SIG-M5 (cell line): ENCODE measurements around the gene BTN3A1.

ENCODE experiments used
- DNase-seq: peaks from one replicate; lab custom pipeline; 2025; lab: John Stamatoyannopoulos, UW

BTN3A1 gene

DNA sequence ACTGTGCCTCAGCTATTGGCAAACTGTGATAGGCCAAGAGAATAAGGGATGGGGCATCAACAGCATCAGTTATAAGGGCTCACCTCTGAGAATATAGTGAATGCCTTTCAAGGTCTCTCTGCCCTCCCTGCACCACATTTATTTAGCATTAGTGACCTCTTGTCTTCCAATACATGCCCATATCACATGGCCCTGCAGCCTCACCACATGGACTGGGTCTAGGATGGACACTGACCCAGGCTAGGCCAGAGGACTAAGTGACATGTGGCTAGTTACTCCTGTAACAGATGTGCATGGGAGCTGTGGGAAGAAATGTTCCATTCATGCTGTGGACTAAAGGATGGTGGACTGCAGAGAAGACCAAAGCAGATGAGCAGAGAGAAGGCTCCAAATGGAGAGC, 22.3 kb upstream of the BTN3A1 start:
- DNase-seq = no peak

DNA sequence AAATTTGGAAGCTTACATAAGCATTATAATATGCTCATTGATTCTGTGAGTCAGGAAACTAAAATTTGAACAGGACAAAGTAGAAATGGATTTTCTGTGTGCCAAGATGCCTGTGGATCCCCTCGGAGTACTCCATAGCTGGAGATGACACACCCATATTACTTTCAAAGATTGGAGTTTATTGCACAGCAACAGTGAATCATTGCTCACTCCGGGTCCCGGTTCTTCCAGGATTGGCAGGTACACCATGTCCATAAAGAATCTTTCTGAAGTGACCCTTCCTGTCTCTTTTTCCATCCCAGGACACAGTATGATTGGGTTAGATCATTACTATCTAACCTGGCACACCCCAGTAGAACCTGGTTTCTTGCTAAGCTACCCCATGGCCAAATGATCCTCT, 21.8 kb upstream of the BTN3A1 start:
- no peak for DNase-seq

DNA sequence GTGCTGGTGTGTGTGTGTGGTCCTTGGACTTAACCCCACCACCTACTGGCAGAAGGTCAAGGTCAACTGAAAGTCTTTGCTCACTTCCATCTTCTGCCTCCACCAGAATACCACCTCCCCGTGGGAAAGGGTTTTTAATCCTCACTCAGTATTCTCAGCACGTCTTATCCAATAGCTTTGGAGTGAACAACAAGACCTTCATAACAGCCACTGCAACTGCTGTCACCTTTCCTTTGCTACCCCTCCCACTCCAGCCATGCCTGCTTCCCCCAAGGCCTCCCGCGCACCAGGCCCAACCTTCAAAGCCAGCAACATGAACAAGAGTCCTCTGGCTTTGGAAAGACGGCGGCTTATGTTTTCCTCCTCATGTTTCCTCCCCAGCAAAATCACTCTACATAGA, 20.0 kb upstream of the BTN3A1 start:
- DNase-seq = no peak

DNA sequence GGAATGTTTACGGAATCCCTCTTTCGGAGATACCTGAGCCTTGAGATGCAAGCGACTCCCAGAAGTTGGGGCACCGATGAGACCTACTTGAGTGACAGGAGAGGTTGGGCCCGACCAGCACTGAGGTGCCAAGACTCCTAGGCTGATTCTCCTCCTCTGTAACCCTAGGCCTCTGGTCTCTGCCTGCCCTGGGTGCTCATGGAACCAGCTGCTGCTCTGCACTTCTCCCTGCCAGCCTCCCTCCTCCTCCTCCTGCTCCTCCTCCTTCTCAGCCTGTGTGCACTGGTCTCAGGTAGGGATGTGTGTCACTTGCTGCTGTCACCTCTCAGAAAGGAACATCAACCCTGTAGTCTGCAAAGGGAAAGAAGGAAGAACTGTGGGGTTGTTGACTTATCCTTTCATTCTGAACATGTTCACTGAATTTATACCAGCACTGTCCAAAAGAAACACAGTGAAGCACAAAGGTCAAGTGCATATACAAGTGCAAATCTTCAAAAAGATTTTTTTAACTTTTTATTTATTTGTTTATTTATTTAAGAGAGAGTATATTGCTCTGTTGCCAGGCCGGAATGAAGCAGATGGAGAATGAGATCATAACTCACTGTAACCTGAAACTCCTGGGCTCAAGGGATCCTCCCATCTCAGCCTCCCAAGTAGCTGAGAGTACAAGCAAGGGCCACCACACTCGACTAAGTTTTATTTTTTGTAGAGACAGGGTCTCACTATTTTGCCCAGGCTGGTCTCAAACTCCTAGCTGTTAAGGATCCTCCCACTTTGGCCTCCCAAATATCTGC, 18.3 kb upstream of the BTN3A1 start:
- DNase-seq = no peak

GRCh38 chr6:26385734-26386125, 16.3 kb upstream of the BTN3A1 start:
- DNase-seq = no peak

- DNase-seq = no peak
Measured at GRCh38 chr6:26387565-26387964, 14.5 kb upstream of the BTN3A1 start.

DNA sequence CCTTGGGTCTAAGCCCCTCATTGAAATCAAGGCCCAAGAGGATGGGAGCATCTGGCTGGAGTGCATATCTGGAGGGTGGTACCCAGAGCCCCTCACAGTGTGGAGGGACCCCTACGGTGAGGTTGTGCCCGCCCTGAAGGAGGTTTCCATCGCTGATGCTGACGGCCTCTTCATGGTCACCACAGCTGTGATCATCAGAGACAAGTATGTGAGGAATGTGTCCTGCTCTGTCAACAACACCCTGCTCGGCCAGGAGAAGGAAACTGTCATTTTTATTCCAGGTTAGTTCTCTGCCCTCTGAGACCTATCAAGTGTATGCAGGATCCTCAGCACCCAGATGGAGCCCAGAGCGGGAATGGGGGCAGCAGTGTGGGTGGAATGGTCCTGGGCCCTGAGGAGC, 14.1 kb upstream of the BTN3A1 start:
- DNase-seq = no peak

DNA sequence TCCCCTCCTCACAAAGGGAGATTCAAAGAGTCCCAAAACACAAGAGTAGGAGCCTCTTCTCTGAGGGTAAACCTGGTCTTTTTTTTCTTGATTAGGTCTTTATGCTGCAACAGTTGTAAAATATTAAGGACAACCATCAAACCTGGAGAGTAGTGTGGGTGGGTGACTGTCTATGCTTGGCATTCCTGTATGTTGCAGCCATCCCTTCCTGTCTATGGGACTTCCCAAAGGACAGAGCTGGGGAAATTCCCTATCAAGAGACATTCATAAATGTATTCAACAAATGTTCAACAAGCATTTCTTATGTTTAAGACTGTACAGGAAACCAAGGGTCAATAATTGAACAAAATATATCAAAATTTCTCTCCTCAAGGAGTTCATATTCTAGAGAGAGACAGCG, 13.6 kb upstream of the BTN3A1 start:
- DNase-seq = no peak

DNA sequence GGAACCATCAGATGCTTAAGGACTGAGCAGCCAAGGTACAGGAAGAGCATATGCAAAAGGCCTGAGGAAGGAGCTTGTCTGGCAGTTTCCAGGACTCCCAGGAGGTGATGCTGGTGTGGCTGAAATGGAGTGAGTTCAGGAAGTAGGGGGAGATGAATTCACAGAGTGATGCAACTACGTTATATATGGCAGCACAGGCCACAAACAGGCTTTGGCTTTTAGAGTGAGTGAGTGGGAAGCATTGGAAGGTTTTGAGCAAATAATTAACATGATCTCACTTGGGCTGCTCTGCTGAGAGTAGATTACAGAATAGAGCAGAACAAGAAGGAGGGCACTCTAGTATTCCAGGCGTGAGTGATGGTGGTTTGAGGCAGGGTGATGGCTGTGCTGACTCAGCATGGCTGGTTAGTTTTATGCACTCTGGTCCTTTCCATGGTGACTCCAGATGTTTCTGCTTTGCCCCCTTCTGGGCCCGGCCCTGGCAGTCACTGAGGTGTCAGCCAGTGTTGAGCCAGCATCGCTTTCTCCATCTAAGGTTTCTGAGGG, 12.7 kb upstream of the BTN3A1 start:
- DNase-seq = peak; percentile 60

- no peak for DNase-seq
Measured at GRCh38 chr6:26390531-26390930, 11.5 kb upstream of the BTN3A1 start.

DNA sequence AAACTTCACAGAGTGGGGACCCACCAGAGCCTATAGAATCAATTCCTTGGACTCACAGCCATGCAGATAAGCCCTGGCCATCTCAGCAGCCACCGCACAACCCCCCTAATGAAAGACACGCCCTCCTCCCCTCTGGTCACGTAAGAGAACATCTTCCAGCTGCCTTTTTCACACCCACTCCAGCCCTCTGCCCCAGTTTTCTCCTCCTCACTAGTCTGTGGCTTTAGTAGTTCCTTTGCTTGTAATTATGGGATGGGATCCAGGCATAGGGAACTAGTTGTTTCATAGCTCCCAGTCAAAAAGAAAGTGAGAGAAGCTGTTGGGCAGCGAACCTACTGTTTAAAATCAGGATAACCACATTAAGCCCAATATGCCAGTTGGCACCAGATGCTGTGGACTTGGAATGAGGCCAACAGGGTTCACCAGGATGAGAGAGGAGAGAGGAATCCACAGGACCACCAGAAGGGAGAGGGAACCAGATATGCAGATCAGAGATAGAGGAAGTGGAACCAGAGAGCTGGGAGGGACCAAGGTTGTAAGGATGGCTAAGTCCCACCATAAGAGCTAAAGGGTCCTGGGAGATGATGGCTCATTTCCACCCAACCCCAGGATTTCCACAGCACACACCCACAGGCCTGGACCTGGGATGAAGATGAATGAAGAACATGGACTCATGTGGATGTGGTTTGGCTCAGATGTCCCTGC, 9.0 kb upstream of the BTN3A1 start:
- DNase-seq = no peak

DNA sequence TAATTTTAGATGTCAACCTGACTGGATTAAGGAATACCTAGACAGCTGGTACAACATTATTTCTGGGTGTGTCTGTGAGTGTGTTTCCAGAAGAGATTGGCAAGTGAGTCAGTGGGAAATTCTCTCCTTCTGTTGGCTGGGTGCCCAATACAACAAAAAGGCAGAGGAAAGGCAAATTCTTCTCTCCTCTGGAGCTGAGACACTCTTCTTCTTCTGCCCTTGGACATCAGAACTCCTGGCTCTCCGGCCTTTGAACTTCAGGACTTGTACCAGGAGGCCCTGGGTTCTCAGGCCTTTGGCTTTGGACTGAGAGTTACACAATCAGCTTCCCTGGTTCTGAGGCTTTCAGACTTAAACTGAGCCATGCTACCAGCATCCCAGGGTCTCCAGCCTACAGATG, 7.8 kb upstream of the BTN3A1 start:
- no peak for DNase-seq

DNA sequence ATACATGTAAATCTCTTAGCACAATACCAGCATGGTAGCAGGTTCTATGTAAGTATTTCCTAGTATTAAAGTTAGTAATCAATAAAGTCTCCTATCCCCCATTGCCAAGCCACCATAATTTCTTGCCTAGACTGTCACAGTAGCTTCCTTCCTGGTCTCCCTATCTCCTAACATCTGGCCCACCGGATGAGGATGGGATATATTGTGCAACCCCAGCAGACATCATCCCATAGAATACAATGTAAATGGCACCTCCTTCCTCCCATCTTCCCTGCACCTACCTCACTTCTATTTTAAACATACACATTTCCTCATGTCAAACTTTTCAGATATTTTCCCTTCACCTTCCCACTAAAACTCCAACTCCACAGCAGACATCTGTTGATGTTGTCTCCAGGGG, 3.5 kb upstream of the BTN3A1 start:
- no peak for DNase-seq

- no peak for DNase-seq
Measured at GRCh38 chr6:26400626-26401025, 1.4 kb upstream of the BTN3A1 start.

GRCh38 chr6:26401389-26401986, 587 bp upstream of the BTN3A1 start:
- no peak for DNase-seq

DNA sequence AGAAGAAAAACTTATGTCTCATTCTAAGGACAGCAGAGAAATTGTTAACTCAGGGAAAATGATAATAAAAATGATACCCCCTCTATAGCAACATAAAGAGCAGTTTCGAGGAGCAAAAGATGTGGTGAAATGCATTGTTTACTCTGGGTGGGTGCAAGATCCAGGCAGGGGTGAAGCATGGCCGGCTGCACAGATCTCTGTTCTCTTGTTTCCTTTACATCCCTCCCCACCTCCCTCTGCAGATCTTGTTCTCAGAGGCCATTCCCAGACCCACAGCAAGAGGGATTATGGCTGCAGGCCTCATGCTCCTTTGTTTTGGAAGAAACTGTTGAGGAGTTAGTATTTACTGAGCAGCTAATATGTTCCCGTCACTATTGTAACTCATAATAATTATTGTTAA, 1.8 kb downstream of the BTN3A1 start:
- no peak for DNase-seq

DNA sequence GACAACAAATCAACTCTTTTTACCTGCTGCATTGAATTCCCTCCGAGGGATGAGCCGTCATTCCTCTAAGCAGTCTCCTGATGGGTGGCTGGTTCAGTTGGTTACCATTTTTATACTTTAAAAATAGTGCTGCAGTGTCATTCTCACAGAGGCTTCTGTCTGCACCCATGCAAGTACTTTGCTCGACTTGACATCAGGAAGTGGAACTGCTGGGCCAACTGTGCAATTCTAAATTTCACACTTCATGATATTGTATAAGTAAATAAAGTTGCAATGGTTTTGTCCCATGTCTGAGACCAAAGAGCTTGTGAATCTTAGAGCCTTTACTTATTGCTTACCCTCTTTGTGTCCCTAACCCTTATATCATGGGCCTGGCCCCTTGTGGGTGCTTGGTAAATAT, 2.5 kb downstream of the BTN3A1 start:
- no peak for DNase-seq

DNA sequence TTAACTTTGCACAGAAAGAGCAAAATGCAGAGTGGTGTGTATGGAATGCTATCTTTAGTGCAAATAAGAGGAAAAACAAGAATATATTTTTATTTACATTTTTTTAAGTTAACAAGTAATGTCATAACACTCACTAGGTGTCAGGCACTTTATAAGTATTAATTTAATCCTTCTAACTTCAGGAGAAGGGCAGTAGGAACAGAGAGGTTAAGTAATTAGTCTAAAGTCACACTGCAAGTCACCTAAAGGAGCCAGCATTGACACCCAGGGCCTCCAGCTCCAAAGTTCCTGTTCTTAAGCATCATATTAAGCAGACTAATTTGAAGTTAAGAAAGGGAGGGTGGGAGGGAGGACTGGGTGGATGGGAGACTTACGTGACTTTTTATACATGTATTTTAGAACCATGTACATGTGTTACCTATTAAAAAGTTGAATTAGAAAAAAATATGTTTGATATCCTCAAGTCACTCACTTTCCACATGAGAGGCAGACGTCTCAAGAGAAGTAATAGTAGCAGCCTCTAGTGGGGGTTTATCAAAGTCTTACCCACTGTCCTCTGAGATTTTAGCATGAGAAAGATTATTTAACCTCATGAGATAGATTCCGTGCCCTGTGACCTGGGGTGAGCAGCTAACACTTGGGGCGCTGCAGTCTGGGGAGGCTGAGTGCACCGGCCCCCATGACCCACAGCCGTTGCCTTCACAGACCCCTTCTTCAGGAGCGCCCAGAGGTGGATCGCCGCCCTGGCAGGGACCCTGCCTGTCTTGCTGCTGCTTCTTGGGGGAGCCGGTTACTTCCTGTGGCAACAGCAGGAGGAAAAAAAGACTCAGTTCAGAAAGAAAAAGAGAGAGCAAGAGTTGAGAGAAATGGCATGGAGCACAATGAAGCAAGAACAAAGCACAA, 7.0 kb downstream of the BTN3A1 start:
- DNase-seq = no peak

- DNase-seq = no peak
Measured at GRCh38 chr6:26411751-26412150, 9.7 kb downstream of the BTN3A1 start.

DNA sequence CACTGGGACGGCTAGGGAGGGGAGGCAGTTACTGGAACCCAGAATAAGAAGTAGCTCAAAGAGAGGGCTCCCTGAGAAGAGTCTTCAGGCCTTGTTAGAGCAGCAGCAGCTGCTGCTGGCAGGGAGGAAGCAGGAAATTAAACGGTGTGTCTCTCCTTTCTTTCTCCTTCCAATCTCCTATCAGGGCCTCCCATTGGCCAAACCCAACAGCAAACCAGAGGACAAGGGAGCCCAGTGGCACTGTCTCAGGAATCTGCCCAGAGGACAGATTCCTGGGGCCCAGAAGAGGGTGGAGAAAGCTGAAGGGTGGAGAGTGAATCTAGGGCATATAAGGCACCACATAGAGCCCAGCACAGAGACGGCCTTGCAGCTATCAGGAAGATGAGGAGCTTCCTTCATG, 10.2 kb downstream of the BTN3A1 start:
- DNase-seq = no peak

DNA sequence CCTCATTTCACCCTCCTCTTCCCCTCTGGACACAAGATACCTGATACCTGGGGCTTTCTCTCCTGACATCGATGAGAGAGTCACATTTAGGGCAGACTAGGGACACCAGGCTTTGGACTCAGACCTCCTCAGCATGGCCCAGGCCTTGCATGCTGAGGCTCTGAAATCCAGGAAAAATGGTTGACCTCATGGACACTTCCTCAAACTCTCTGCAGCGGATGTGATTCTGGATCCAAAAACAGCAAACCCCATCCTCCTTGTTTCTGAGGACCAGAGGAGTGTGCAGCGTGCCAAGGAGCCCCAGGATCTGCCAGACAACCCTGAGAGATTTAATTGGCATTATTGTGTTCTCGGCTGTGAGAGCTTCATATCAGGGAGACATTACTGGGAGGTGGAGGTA, 10.9 kb downstream of the BTN3A1 start:
- no peak for DNase-seq

DNA sequence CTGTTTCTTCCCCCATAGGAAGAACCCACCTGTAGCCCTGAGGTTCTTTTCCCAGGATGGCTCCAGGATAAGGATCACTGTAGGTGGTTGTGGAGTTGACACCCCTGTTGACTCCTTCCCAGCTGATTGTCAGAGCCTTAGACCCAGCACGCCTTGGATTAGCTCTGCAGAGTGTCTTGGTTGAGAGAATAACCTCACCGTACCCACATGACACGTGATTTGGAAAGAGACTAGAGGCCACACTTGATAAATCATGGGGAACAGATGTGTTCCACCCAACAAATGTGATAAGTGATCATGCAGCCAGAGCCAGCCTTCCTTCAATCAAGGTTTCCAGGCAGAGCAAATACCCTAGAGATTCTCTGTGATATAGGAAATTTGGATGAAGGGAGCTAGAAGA, 12.2 kb downstream of the BTN3A1 start:
- DNase-seq = no peak
